Measurements from ENCODE around the gene SMAD3.

The SMAD3 gene

GRCh38 chr15:67021455-67021854, 43.9 kb upstream of the SMAD3 start:
- in situ Hi-C loops (cut with MboI; ENCODE audit: low sequenced_read_pairs, unreplicated experiment), result no loop called here

GRCh38 chr15:67022587-67023105, 42.8 kb upstream of the SMAD3 start:
- no peak for TF ChIP-seq CTCF (IDR thresholded peaks at IDR 0.05; ENCODE audit: borderline replicate concordance, control extremely low read depth, extremely low read depth, insufficient read depth, missing control alignments)
- in situ Hi-C loops (cut with MboI; ENCODE audit: low sequenced_read_pairs, unreplicated experiment), result no loop called here
- DNase-seq (ENCODE audit: low spot score), result no peak

More at GRCh38 chr15:67021455-67021854, 43.9 kb upstream of the SMAD3 start:
- TF ChIP-seq CTCF (IDR thresholded peaks at IDR 0.05; ENCODE audit: borderline replicate concordance, control extremely low read depth, extremely low read depth, insufficient read depth, missing control alignments), result no peak
- no peak for DNase-seq (ENCODE audit: low spot score)

GRCh38 chr15:67023517-67024313, 41.7 kb upstream of the SMAD3 start:
- TF ChIP-seq CTCF (IDR thresholded peaks at IDR 0.05; ENCODE audit: borderline replicate concordance, control extremely low read depth, extremely low read depth, insufficient read depth, missing control alignments), result no peak
- in situ Hi-C loops (cut with MboI; ENCODE audit: low sequenced_read_pairs, unreplicated experiment), result no loop called here

GRCh38 chr15:67024314-67024997, 40.9 kb upstream of the SMAD3 start:
- DNase-seq (ENCODE audit: low spot score), result no peak
- no peak for TF ChIP-seq CTCF (IDR thresholded peaks at IDR 0.05; ENCODE audit: borderline replicate concordance, control extremely low read depth, extremely low read depth, insufficient read depth, missing control alignments)
- in situ Hi-C loops (cut with MboI; ENCODE audit: low sequenced_read_pairs, unreplicated experiment), result no loop called here

More at GRCh38 chr15:67023517-67024313, 41.7 kb upstream of the SMAD3 start:
- no peak for DNase-seq (ENCODE audit: low spot score)

GRCh38 chr15:67024998-67025368, 40.4 kb upstream of the SMAD3 start:
- no peak for TF ChIP-seq CTCF (IDR thresholded peaks at IDR 0.05; ENCODE audit: borderline replicate concordance, control extremely low read depth, extremely low read depth, insufficient read depth, missing control alignments)
- no peak for DNase-seq (ENCODE audit: low spot score)
- in situ Hi-C loops (cut with MboI; ENCODE audit: low sequenced_read_pairs, unreplicated experiment), result no loop called here

GRCh38 chr15:67025719-67026609, 39.4 kb upstream of the SMAD3 start:
- DNase-seq (ENCODE audit: low spot score), result no peak
- in situ Hi-C loops (cut with MboI; ENCODE audit: low sequenced_read_pairs, unreplicated experiment), result no loop called here
- no peak for TF ChIP-seq CTCF (IDR thresholded peaks at IDR 0.05; ENCODE audit: borderline replicate concordance, control extremely low read depth, extremely low read depth, insufficient read depth, missing control alignments)

All from GM13976 (cell line).